Skeletal muscle tissue (tissue), 4 donors: ENCODE results near the gene C1QL1. TPM values are rescaled to one million over a fixed set of nuclear protein-coding genes. Genes with fewer than 3 reads are reported as not detected.

Experiments used
- H3K27ac ChIP-seq: one replicate; pipeline ENCODE4 v1.7.0; 2013; ENCODE audit warnings: mild to moderate bottlenecking, low read depth, low read length, inconsistent platforms
- H3K27me3 ChIP-seq, 3 donors: one replicate each; pipeline ENCODE4 v1.7.0; 2013; ENCODE audit warnings: low read length in 3 of 3; ENCODE audit not compliant: control insufficient read depth in 3 of 3, insufficient read depth in 3 of 3
- H3K36me3 ChIP-seq, 3 donors: one replicate each; pipeline ENCODE4 v1.7.0; 2013; ENCODE audit warnings: low read length in 3 of 3; ENCODE audit not compliant: control insufficient read depth in 3 of 3, insufficient read depth in 3 of 3
- H3K4me1 ChIP-seq, 3 donors: one replicate each; pipeline ENCODE4 v1.7.0; 2013; ENCODE audit warnings: low read length in 3 of 3, mild to moderate bottlenecking in 3 of 3; ENCODE audit not compliant: control insufficient read depth in 3 of 3, insufficient read depth in 3 of 3
- H3K4me3 ChIP-seq, 3 donors: one replicate each; pipeline ENCODE4 v1.7.0; 2013; ENCODE audit warnings: low read length in 3 of 3
- H3K9ac ChIP-seq, 3 donors: one replicate each; pipeline ENCODE4 v1.7.0; 2013; ENCODE audit warnings: low read length in 3 of 3, mild to moderate bottlenecking in 3 of 3, moderate library complexity in 2 of 3, low read depth in 1 of 3
- H3K9me3 ChIP-seq, 3 donors: one replicate each; pipeline ENCODE4 v1.7.0; 2013; ENCODE audit warnings: low read length in 3 of 3; ENCODE audit not compliant: control insufficient read depth in 3 of 3
- total RNA-seq: library from RNA; depleted of rRNA; stranded (reverse); fragments of >200 nt; gene quantifications from one replicate; pipeline ENCODE4 v1.2.3, GENCODE V29; 2014
- donor health status: Osteomylitis.

Gene C1QL1
- total RNA-seq, 1 donor from 2014 or later: 1.0 TPM

DNA sequence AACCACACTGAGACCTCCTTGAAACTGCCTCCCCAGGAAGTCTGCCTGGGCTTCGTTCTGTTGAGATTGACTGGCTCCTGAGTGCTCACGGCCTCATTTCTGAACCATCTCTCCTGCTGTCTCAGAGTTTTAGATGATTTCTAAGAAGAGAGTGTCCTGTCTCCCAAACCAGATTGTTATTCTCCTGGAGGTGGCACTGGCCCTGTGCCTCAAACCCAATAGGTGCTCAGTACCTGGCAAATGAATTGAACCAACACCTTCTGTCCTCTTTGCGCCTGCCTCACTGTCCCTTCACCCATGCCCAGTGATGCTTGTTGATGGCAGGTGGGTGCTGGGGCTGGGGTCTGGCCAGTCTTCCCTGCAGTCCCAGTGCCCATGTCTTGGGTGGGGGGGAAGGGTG, 36.3 kb upstream of the C1QL1 start:
- H3K9me3 ChIP-seq: peaks cover 0 to 3% (median 0%) of the 10 kb centered on the region in 3 donors
- no peak overlapping the region for H3K9ac ChIP-seq
- no peaks in the 10 kb centered on the region for H3K4me1 ChIP-seq
- H3K27me3 ChIP-seq: peaks cover 0 to 3% (median 0%) of the 10 kb centered on the region in 3 donors
- H3K27ac ChIP-seq: no peak overlapping the region
- H3K36me3 ChIP-seq: no peaks in the 10 kb centered on the region
- H3K4me3 ChIP-seq: no peak overlapping the region

DNA sequence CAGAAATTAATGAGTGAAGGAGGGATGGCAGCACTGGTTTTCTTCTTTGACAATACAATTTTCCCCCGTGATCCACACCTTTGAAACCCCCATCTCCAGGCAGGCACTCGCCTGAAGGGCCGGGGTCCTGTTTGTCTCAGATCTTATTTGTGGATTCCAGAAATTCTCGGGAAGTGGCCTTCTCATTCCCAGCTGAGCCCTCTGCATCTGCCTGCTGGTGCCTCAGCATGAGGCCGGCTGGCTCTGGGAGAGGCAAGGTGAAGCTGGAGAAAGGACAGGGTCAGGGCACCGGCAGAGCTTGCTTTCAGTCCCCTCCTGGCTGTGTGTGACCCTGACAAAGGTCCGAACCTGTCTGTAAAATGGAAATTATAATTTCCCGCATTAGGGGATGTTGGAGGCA, 35.8 kb upstream of the C1QL1 start:
- Histone ChIP-seq H3K4me3 (no peak overlapping the region), H3K9ac (no peak overlapping the region), H3K36me3 (no peaks in the 10 kb centered on the region), H3K27ac (no peak overlapping the region), H3K9me3 (peaks cover 0 to 3% (median 0%) of the 10 kb centered on the region in 3 donors), H3K27me3 (peaks cover 0 to 3% (median 0%) of the 10 kb centered on the region in 3 donors), H3K4me1 (no peaks in the 10 kb centered on the region)

DNA sequence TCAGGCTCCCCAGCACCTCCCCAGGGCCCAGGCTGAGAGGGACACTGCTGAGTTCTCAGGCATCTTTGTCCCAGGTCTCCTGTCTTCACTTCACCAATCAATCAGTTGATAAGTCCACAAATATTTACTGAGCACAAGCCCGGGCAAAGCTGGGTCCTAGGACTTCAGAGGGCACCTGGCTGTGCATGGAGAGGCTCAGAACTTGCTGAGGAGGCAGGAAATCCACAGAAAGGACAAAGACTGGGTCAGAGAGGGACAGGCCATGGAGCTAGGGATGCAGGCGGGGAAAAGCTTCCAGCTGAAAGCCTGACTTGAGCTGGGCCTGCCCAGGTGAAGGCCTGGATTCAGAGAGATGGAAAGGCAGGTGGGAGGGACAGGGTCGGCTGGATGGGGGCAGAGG, 33.2 kb upstream of the C1QL1 start:
- H3K9ac ChIP-seq: no peak overlapping the region
- H3K27me3 ChIP-seq: peaks cover 0 to 16% (median 1%) of the 10 kb centered on the region in 3 donors
- H3K9me3 ChIP-seq: peaks cover 0 to 3% (median 0%) of the 10 kb centered on the region in 3 donors

DNA sequence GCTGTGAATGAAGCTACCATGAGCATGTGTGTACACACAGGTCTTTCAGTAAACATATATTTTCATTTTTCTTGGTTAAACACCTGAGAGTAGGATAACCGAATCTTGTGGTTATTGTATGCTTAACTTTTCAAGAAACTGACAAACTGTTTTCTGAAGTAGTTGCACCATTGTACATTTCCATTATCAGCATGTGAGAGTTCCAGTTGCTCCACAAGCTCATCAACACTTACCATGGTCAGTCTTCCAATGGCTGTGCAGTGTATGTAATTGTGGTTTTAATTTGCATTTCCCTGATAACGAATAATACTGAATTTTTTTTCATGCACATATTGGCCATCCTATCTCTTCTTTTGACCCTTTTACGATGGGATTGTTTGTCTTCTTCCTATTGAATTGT, 31.3 kb upstream of the C1QL1 start:
- peaks cover 0 to 3% (median 0%) of the 10 kb centered on the region in 3 donors for H3K9me3 ChIP-seq
- no peaks in the 10 kb centered on the region for H3K4me1 ChIP-seq
- peaks cover 4 to 26% (median 12%) of the 10 kb centered on the region in 3 donors for H3K27me3 ChIP-seq
- H3K9ac ChIP-seq: no peak overlapping the region
- no peak overlapping the region for H3K27ac ChIP-seq
- H3K36me3 ChIP-seq: no peaks in the 10 kb centered on the region
- no peak overlapping the region for H3K4me3 ChIP-seq

More for the DNA sequence above, 33.2 kb upstream of the C1QL1 start:
- Histone ChIP-seq H3K27ac (no peak overlapping the region), H3K4me3 (no peak overlapping the region), H3K36me3 (no peaks in the 10 kb centered on the region), H3K4me1 (no peaks in the 10 kb centered on the region)

DNA sequence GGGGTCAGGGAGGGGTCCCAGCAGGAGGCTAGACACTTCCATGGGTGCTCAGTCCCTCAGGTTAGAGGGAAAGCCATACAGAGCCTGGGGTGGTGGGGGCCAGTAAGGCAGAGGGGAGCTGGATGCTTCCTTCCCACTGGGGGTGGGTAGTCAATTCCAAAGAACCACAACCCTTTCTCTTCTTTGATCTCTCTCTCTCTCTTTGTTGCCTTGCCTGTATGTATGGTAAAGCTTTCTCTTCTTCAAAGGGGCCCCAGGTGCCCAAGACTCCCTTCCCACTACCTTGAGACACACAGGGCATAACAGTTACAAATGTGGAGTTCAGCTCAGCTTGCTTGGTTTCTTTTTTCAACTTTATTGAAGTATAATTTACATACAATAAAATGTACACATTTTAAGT, 30.5 kb upstream of the C1QL1 start:
- Histone ChIP-seq H3K9me3 (peaks cover 0 to 3% (median 0%) of the 10 kb centered on the region in 3 donors), H3K9ac (no peak overlapping the region), H3K27me3 (peaks cover 4 to 26% (median 12%) of the 10 kb centered on the region in 3 donors), H3K36me3 (no peaks in the 10 kb centered on the region), H3K4me1 (no peaks in the 10 kb centered on the region), H3K4me3 (no peak overlapping the region), H3K27ac (no peak overlapping the region)

DNA sequence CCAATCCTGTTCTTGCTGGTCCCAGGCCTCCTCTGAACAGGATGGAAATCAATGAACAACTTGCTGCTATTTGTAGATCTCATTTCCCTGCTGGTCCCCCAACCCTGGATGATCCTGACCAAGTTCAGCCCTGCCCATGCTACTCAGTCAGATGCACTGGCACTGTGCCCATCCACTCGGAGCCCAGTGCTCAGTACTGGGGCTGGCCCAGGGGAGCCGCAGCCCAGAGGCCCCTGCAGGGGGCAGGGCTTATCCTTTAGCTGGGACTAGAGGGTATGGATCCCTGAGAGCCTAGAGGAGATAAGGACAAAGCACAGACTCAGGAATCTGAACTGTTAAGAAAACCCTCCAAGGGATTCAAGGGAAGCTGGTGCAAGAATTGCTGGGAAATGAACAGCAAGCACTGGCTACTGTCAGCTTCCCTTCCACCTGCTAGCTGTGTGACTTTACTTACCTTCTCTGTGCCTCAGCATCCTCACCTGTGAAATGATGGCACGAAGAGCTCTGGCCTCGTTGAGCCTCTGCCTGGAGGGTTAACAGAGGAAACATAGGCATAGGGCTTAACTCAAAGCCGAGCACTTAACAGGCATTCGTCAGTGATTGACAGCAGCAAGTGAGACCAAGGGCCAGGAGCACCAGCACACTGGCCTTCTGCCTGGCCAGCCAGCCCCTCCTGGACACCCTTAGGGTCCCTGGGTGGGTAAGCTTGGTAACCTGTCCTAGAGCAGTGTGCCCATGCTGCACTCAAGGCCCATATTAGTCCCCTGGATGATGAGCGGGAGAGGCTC, 29.8 kb upstream of the C1QL1 start:
- Histone ChIP-seq H3K4me1 (no peaks in the 10 kb centered on the region), H3K4me3 (no peak overlapping the region), H3K9me3 (peaks cover 0 to 3% (median 0%) of the 10 kb centered on the region in 3 donors), H3K27me3 (peaks cover 4 to 26% (median 12%) of the 10 kb centered on the region in 3 donors), H3K36me3 (no peaks in the 10 kb centered on the region), H3K9ac (no peak overlapping the region), H3K27ac (no peak overlapping the region)

DNA sequence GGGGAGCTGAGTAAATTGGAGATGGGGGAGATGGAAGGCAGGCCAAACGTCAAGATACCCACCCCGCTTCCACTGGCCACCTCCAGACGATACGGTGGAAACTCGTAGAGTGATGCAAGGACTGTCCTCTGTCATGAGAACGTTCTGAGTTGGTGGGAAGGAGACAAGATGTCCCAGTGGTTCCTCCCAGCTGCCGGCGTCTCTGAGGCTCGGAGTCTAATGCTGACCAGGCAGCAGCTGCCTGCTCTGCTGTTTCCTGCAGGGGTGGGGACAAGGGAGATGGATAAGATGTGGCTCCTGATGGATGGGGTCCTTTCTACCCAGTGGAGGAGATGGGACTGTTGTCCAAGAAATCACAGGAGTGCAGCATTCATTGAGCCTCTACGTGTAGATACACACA, 28.2 kb upstream of the C1QL1 start:
- Histone ChIP-seq H3K27me3 (peaks cover 4 to 26% (median 12%) of the 10 kb centered on the region in 3 donors), H3K27ac (no peak overlapping the region), H3K36me3 (no peaks in the 10 kb centered on the region), H3K9ac (no peak overlapping the region), H3K4me1 (no peaks in the 10 kb centered on the region), H3K9me3 (peaks cover 0 to 3% (median 0%) of the 10 kb centered on the region in 3 donors), H3K4me3 (no peak overlapping the region)

DNA sequence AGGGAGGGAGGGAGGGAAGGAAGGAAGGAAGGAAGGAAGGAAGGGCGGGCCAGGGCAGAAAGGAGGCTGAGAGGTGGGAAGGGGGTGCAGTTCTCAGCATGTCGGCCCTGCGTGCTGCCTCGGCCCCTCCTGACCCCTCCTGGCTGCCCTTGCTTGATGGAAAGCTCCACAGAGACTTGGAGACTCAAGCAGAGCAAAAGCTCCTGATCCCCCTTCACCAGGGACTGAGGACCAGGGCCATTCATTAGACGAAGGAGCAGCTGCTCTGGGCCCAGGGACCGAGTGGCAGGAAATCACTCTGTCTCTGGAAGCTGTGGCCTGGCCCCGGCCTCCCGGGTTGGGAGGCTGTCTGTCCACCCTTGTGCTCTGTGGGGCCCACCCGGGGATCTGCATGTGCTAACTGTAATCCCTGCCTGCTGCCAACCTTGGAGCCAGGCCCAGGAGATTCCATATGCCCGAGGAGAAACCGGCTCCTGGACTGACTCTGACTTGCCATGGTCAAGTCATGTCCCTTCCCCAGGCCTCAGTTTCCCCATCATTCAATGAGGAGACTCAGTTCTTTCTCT, 27.4 kb upstream of the C1QL1 start:
- no peaks in the 10 kb centered on the region for H3K36me3 ChIP-seq
- no peaks in the 10 kb centered on the region for H3K4me1 ChIP-seq
- H3K4me3 ChIP-seq: no peak overlapping the region
- peaks cover 0 to 3% (median 0%) of the 10 kb centered on the region in 3 donors for H3K9me3 ChIP-seq
- no peak overlapping the region for H3K9ac ChIP-seq
- H3K27ac ChIP-seq: no peak overlapping the region
- H3K27me3 ChIP-seq: peaks cover 4 to 26% (median 12%) of the 10 kb centered on the region in 3 donors

DNA sequence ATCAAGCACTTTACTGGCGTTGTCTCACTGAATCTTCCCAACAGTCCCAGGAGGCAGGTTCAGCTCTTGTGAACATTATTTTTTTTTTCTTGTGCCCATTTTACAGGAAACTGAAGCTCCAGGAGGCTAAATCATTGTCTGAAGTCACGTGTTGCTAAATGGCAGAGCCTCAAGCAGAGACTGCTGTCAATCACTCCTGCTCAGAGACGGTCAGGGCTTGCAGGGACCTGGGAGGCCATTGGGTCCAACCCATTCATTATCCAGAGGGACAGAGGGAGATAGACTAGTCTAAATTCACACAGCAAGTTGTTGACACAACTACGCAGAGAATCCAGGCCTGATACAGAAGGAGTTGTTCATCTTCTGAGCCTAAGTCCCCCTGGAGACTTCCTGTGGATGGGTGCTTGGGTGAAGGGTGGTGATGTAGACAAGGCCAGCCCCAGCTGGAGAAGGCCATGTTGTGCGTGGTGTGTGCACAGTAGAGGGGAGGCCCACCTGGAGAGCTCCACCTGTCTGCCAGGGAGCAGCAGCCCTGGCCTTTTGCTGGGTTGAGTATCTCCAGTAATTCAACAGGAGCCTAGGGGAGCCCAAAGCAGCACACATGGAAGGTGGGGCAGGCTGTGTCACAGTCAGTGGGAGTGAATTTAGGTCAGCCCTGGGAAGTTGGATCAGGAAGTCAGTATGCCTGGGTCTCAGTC, 24.3 kb upstream of the C1QL1 start:
- Histone ChIP-seq H3K27ac (no peak overlapping the region), H3K27me3 (peaks cover 12 to 17% (median 16%) of the 10 kb centered on the region in 3 donors), H3K36me3 (no peaks in the 10 kb centered on the region), H3K9me3 (no peaks in the 10 kb centered on the region), H3K4me1 (no peaks in the 10 kb centered on the region), H3K9ac (no peak overlapping the region), H3K4me3 (no peak overlapping the region)

DNA sequence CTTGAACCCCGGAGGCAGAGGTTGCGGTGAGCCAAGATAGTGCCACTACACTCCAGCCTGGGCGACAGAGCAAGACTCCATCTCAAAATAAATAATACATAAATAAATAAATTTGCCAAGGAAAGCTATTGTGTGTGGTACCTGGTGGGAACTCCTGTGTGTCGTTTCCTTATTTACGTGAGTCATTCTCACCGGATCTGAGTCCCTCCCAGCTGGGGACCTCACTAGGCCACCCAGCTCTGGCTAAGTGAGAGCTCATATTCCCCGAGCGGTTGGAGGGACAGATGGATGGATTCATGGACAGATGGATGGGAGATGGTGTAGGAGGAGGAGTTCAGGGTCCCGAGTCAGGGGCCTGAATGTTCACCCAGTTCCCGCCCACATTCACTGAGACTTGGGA, 22.9 kb upstream of the C1QL1 start:
- no peaks in the 10 kb centered on the region for H3K9me3 ChIP-seq
- no peaks in the 10 kb centered on the region for H3K36me3 ChIP-seq
- no peak overlapping the region for H3K27ac ChIP-seq
- no peak overlapping the region for H3K4me3 ChIP-seq
- no peaks in the 10 kb centered on the region for H3K4me1 ChIP-seq
- H3K9ac ChIP-seq: no peak overlapping the region
- peaks cover 8 to 23% (median 12%) of the 10 kb centered on the region in 3 donors for H3K27me3 ChIP-seq
